ENCODE results near the gene TULP1.

- TF ChIP-seq CTCF (conservative IDR thresholded peaks at IDR 0.05; ENCODE audit: low read depth, low read length), result no peak
- no peak for TF ChIP-seq EZH2 (IDR thresholded peaks at IDR 0.05; ENCODE audit: low read length, unreplicated experiment)
- no peak for TF ChIP-seq EZH2phosphoT487 (IDR thresholded peaks at IDR 0.05; ENCODE audit: borderline replicate concordance, low read length)
These were observed 6.7 kb downstream of the TULP1 start for GRCh38 chr6:35505999-35506412.
